Eye (tissue), 1 donor: ENCODE data around the gene HDAC10.
A peak's percentile ranks its signal among the peaks of the same experiment; 100 is the strongest.

Experiments
- DNase-seq: peaks from one replicate; pipeline ENCODE4 v3.0.0-alpha.2; 2015

HDAC10 gene

GRCh38 chr22:50253941-50254340, 2.9 kb upstream of the HDAC10 start:
- DNase-seq: no peak

GRCh38 chr22:50253046-50253915, 2.2 kb upstream of the HDAC10 start:
- DNase-seq: no peak

DNA sequence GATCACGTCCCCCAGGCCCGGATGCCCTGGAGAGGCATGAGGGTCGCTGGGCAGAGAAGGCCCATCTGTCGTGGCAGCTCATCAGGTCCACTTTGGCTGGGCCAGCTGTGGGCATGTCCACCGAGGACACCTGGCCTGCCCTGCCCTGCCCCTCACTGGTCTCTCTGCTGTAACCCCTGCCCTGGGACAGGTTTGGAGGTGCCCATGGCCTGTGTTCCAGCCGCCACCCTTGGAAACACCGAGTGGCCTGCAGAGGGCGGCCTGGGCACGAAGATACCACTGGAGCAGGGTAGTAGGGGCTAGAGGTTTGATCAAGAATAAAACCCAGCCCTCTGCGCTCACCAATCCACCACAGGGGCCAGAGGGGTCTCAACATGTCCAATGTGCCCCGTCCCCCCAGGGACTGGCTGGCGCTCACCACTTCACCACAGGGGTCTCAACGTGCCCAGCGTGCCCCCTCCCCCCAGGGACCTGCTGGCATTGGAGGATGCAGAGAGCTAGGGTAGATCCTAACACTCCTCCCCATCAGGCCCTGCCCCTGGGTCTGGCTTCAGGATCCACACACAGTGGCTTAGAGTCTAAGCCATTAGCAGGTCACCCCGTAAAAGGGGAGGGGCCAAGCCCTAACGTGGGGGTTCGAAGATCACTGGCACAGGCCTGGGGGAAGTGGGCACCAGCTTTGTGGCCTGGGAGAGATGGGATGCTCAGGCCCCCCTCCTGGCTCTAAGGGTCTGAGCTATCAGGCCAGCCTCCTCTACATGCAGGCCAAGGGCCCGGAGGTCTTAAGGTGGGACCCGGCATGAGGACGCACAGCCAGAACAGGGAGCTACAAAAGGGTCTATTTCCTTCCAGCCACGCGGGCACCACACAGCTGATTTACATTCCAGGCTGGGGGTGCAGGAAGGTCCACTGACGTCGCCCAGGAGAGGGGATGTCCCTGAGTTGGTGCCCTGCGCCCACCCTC, 1.3 kb upstream of the HDAC10 start:
- peak; percentile 75 for DNase-seq

DNA sequence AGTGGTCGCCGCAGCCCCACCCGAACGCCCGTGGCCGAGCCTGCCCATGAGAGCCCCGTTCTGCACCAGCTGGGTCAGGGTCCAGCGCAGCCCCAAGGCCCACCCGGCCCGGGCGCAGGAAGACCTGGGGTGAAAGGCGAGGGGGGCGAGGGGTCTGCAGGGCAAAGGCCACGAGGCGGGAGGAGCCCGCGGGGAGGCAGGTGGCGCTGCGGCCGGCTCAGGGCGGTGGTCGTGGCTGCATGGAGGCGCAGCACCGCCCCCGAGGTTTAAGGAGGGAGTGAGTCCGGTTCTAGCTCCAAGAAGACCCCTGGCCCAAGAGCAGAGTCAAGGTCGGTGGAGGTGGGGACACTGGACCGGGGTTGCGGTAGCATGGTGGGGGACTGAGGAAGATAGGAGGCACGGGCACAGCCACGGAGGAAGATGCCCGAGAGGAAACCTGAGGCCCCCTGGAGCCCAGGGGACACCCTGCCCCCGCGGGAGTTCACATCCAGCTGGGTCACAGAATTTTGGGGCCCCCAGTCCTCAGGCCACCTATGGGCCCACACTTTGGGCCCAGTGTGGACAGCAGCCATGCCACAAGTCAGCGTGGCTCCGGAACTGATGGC, 514 bp upstream of the HDAC10 start:
- no peak for DNase-seq

GRCh38 chr22:50250249-50250554, 863 bp downstream of the HDAC10 start:
- DNase-seq: no peak

DNA sequence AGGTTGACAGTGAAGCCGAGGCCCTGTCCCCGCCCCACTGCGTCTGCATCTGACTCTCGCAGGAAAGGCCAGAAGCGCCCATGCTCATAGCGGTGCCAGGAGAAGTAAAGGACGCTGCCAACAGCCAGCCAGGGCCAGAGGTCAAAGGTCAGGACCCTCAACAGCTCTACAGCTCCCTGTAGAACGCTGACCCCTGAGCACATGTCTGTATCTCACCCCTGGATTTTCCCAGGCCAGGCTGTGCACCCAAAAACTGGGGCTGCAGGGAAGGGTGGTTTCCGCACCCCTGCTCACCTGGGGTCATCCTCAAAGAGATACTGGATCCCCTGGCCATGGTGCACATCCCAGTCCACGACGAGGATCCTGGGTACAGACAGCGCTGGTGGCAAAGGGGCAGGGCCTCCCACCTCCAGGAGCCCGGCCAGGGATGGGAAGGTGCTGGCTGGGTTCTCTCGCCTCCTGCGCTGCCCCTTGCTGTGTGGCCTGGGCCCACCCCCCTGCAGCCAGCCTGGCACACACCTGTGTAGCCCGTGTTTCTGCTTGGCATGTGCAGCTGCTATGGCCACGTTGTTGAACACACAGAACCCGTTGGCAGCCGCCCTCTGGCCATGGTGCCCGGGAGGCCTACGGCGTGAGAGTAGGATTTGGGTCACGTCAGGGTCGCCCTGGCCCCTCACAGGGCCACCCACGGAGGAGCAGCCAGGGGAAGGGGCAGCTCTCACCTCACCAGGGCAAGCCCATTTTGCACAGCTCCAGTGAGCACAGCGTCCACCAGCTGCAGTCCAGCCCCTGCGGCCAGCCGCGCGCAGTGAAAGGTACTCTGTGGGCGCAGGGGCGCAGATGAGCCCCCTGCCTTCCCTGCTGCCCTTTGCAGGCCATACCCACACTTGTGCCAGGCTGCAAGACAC, 1.5 kb downstream of the HDAC10 start:
- no peak for DNase-seq

- no peak for DNase-seq
Observed at GRCh38 chr22:50248196-50249081, 2.6 kb downstream of the HDAC10 start.

- peak; percentile 42 for DNase-seq
Observed at GRCh38 chr22:50247748-50248147, 3.3 kb downstream of the HDAC10 start.

DNA sequence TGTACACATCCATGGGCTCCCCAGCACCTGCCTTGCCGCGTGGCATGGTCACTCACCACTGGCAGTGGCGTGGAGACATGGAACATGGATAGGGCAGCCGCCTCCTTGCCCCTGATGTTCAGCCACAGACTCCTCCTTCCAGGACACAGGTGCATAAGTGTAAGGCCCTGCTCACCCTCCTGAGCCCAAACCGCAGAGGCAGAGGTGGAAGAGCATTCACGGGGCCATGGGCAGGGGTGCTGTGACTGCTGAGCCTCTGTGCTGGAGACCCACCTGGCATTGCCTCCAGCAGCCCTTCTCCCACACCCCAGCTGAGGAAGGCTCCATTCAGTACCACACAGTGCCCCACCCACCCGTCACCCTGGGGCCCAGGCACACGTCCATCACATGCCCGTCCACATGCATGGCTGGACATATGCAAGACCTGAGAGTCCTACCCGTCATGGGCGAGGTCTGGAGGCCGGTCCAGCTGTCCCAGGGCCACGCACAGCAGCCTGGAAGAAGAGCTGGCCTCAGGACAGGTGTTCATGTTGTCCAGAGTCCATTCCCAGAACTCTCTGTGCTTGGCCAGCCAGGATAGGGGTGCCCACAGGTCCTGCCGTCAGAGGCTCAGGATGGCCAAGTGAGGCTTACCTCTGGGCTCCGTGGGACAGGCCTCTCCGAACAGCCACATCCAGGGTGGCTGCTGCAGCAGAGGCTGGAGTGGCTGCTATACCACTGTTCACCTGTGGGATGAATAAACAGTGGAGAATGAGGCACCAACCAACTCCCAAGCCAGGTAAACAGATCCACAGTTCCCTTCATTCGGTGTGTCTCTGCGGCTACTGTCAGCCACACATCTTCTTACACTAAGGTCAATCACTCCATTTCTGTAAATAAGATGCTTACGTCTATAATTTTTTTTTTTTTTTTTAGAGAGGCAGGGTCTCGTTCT, 4.6 kb downstream of the HDAC10 start:
- DNase-seq: no peak

DNA sequence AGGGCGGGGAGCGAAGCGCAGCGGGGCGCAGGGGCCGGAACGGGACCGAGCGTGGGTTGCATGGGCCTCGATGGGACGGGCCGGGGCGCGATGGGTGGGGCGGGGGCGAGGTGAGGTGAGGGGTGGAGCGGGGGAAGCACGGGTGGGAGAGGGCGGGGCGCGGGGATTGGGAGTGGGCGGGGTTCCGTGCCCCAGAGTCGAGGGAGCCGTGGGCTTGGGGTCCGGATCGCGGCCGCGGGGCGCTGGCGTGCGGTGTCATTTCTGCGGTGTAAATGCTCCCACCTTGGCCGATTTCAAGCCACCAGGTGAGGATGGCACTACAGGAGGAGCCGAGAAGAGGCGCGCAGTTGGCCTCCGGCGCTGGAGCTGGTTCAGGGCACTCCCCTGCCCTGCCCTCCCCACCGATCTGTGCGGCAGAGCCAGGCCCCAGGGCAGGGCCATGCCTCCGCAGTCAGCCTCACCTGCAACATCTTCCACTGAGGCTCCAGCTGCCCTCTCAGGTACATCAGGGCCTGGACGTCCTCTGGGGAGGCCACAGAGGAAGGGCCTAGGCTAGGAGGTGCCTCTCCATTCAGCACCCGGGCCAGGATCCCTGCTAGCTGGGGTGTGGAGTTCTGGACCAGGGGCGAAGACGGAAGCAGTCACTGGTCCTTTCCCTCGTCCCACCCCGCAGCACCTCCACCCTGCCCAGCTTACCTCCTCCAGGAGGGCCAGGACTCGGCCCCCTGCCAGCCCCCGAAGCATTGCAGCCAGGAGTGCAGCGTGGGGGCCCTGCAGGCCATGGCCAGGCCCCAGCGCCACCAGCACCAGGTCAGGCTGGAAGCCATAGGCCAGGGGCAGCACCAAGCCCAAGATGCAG, 5.6 kb downstream of the HDAC10 start:
- DNase-seq: no peak

GRCh38 chr22:50244420-50245213, 6.4 kb downstream of the HDAC10 start, which contains the start of gene TUBGCP6:
TSS of gene TUBGCP6 (minus strand) at chr22:50245023. CDS start at chr22:50244459, 564 bp downstream.
- peak; percentile 97 for DNase-seq

GRCh38 chr22:50243685-50244419, 7.2 kb downstream of the HDAC10 start:
- no peak for DNase-seq

GRCh38 chr22:50242406-50242949, 8.6 kb downstream of the HDAC10 start:
- DNase-seq: no peak

- no peak for DNase-seq
Observed at GRCh38 chr22:50238755-50239154, 12.3 kb downstream of the HDAC10 start.

DNA sequence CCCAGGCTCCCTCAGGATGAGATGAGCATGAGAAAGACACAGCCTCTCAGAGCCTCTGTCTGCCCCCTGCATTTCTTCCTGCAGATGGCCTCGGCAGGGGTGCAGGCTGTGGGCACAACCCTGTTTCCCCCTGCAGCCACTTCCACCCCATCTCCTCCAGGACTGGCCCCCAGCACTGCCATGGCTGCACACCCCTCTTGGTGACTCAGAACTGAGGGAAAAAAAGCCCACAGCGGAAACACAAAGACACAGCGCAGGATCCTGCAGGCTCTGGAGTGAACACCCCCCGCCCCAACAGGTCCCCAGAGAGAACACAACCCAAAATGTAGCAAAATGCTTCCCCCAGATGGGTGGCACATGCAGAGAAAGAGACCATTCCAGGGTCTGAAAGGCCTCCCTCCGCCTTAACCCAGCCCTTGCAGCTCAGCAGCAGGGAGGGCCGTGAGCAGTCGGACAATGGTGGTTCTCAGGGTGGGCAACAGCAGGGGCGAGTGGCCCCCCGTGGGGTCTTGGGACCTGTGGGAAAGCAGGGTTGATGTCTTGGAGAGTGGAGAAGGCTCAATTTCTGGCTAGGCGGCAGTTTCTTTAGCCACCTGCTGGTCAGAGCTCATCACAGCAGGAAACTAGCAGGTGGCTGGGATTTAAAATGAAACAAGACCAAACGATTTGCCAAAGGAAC, 14.2 kb downstream of the HDAC10 start:
- peak; percentile 52 for DNase-seq

- no peak for DNase-seq
Observed at GRCh38 chr22:50233223-50233622, 17.8 kb downstream of the HDAC10 start.
